GM12872 (cell line): ENCODE data around the gene OIP5.

ENCODE experiments used
- TF ChIP-seq, protein P1 (sequence below): IDR thresholded peaks from 3 replicates; pipeline ENCODE4 v1.5.1; 2011; ENCODE audit warnings: low read depth, mild to moderate bottlenecking, low read length, moderate library complexity; ENCODE audit not compliant: insufficient read depth

OIP5 gene

DNA sequence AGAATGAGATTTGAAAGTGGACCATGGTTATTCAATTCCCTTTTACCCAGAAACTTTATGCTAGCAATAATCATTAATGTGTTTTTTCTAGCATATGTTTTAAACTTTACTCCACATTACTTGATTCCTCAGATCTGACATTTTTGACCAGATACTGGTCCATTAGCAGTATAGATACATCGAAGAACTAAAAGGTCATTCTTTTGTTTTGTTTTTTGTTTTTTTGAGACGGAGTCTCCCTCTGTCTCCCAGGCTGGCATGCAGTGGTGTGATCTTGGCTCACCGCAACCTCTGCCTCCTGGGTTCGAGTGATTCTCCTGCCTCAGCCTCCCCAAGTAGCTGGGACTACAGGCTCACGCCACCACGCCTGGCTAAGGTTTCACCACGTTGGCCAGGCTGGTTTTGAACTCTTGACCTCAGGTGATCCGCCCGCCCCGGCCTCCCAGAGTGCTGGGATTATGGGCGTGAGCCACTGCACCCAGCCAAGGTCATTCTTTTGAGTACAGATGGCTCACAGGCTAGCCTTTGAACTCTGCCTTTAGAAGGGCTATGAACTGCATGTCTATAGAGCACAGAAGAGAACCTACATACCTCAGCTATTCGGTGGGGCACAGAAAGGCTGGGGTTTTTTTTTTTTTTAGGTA is 72.7 kb downstream of the OIP5 start:
- TF ChIP-seq, protein P1, sequence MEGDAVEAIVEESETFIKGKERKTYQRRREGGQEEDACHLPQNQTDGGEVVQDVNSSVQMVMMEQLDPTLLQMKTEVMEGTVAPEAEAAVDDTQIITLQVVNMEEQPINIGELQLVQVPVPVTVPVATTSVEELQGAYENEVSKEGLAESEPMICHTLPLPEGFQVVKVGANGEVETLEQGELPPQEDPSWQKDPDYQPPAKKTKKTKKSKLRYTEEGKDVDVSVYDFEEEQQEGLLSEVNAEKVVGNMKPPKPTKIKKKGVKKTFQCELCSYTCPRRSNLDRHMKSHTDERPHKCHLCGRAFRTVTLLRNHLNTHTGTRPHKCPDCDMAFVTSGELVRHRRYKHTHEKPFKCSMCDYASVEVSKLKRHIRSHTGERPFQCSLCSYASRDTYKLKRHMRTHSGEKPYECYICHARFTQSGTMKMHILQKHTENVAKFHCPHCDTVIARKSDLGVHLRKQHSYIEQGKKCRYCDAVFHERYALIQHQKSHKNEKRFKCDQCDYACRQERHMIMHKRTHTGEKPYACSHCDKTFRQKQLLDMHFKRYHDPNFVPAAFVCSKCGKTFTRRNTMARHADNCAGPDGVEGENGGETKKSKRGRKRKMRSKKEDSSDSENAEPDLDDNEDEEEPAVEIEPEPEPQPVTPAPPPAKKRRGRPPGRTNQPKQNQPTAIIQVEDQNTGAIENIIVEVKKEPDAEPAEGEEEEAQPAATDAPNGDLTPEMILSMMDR = no peak
